ENCODE measurements around the gene GALM.

GRCh38 chr2:38698467-38699003 is 32.6 kb downstream of the GALM start:
- TF ChIP-seq, protein P1, sequence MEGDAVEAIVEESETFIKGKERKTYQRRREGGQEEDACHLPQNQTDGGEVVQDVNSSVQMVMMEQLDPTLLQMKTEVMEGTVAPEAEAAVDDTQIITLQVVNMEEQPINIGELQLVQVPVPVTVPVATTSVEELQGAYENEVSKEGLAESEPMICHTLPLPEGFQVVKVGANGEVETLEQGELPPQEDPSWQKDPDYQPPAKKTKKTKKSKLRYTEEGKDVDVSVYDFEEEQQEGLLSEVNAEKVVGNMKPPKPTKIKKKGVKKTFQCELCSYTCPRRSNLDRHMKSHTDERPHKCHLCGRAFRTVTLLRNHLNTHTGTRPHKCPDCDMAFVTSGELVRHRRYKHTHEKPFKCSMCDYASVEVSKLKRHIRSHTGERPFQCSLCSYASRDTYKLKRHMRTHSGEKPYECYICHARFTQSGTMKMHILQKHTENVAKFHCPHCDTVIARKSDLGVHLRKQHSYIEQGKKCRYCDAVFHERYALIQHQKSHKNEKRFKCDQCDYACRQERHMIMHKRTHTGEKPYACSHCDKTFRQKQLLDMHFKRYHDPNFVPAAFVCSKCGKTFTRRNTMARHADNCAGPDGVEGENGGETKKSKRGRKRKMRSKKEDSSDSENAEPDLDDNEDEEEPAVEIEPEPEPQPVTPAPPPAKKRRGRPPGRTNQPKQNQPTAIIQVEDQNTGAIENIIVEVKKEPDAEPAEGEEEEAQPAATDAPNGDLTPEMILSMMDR (IDR thresholded peaks at IDR 0.05; ENCODE audit: low read depth, low read length, poor library complexity, severe bottlenecking) = no peak
- no peak for TF ChIP-seq EZH2phosphoT487 (IDR thresholded peaks at IDR 0.05; ENCODE audit: borderline replicate concordance, low read length)
